IPS-11a (cell line): Measurements from ENCODE around the gene ZNF576.
"Not testable (repeated sequence)": the region's sequence is repeated elsewhere in the genome, so short reads cannot be mapped to it uniquely, and the experiment has no call there.

Experiments used
- H3K4me3 ChIP-seq: one replicate; pipeline ENCODE4 v1.5.1; 2013; ENCODE audit warnings: low read depth, low read length, control low read depth

ZNF576 gene

DNA sequence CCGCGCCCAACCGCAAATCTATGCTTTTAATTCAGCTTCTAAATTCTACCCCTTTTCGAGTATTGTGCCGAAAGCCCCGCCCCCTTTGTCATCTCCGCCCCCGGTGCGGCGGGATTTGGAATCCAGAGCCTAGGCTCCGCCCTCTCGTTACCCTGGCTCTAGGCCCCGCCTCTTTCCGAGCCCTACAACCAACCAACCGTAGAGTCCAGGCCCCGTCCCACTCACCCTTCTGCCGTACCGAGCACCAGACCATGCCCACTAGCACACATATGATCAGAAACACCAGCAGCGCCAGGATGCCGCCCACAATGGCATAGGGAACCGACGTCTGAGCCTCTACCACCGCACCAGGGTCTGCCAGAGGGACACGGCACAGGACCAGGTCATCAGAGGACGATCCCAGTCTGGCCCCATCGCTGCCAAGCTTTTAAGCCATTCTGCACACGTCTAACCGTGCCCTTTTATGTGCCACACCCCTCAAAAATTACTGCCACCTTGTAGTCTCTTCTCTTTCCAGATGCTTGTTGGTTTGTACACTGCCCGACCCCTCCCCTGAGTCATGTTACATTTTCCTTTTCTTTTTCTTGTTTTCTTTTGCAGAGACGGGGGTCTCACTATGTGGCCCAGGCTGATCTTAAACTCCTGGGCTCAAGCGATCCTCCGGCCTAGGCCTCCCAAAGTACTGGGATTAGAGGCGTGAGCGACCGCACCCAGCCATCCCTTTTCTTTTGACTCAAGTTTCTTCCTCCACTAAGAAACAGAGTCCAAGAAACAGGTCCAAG is 27.7 kb downstream of the ZNF576 start:
- no peak overlapping the region for H3K4me3 ChIP-seq

DNA sequence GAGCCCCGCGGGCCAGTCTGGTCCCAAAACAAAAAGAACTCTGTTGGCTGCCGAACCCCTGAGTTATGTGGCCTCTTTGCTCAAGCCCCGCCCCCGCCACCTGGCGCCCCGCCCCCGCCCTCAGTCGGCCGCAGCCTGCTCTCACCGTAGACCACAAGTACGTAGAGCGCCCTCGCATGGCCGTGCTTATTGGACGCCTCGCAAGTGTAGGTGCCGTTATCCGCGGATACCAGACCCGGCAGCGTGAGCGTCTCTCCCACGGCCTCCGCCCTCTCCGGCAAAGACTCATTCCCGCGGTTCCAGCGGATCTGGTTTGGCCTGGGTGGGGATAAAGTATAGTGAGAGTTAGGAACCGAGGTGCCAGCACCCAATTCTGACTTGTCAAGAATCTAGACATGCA is 28.5 kb downstream of the ZNF576 start:
- no peak overlapping the region for H3K4me3 ChIP-seq

DNA sequence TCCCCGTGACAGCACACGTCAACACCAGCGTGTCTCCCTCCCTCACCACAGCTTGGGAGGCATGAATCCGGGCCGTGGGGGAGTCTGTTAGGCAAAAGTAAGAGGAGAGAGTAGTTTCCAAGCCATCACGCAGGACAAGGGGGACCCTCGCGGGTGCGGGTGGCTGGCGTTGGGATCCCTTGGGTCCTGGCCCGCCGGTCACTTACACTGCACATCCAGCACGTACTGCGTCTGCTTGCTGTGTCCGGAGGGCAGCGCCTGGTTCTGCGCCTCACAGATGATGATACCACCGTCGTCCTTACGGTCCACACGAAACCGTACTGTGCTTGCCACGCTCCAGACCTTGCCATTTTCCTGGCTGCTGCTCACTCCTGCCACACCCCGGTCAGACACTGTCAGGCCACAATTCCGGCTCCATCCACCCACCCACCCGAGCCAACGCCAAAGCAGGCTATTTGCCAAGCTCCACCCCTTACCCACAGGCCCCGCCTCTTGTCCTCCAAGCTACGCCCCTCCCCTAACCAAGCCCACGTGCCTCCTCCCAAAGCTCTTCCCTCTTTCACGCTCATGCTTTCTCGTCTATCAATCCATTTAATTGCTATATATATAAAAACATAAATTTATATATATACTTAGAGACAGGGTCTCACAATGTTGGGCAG is 29.7 kb downstream of the ZNF576 start:
- H3K4me3 ChIP-seq, result no peak overlapping the region

DNA sequence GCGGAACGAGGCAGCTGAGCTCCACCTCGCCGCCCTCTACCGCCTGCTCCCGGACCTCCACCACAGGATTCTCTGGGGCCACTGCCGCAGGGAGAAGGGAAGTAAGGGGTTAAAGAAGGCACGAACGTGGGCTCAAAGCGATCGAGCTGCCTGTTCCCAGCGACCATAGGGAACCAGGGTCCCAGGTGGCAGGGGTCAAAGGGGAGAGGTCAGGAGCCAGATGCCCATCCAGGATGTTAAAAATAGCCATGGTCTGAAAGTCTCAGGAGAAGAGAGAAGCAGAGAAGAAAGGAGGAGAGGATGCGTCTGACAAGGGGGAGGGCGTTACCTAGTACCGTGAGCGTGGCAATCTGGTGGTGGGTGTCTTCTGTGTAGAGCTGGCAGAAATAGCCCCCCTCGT is 30.4 kb downstream of the ZNF576 start:
- H3K4me3 ChIP-seq, result no peak overlapping the region

DNA sequence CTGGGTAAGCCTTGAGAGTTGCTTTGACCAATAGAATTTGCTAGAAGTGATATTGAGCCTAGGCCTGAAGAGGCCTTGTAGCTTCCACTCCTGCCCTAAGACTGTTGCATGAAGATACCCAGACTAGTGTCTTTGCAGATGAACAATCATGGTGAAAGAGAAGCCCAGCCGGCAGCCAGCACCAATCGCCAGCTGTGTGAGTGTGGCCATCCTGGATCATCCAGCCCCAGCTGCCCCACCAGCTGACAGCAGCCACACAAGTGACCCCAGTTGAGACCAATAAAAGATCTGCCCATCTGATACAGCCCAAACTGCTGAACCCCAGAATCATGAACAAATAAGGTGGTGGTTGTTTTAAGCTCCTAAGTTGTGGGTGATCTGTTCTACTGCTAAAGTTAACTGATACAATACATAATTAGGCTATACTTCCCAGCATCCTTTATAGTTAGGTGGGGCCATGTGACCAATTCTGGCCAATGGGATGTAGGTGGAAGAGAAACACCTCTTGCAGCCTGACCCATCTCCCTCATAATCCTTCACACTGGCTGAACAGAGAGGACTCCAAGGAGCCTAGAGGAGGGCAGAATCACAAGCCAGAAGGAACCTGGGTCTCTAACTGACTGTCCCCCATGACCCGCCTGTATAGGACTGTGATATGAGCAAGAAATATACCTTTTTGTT is 32.4 kb downstream of the ZNF576 start:
- no peak overlapping the region for H3K4me3 ChIP-seq

DNA sequence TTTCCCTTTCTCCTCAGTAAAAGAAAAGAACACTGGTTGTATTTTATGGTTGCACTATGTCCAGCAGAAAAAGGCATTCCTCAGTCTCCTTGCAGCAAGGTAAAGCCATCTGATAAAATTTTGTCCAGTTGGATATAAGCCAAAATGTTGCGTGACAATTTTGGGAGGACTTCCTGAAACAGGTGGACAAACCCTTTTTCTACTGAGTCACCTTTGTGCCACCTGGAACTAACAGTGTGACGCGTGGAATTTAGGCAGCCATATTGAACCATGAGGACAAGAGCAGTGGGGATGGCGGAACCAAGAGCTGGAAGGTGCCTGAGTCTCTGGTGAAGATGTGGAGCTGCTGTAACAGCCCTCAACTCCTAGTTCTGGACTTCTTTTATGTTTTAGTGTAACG is 35.1 kb downstream of the ZNF576 start:
- no peak overlapping the region for H3K4me3 ChIP-seq

DNA sequence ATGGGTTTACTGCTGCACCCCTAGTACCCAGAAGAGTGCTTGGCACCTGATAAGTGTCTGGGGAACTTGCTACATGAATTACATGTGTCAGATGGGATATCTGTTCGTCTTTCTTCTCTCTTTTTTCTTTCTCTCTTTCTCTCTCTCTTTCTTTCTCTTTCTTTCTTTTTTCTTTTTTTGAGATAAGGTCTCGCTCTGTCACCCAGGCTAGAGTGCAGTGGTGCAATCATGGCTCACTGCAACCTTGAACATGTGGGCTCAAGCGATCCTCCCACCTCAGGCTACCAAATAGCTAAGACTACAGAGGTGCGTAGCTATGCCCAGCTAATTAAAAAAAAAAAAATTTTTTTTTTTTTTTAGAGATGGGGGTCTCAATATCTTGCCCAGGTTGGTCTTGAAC is 37.1 kb downstream of the ZNF576 start:
- no peak overlapping the region for H3K4me3 ChIP-seq

DNA sequence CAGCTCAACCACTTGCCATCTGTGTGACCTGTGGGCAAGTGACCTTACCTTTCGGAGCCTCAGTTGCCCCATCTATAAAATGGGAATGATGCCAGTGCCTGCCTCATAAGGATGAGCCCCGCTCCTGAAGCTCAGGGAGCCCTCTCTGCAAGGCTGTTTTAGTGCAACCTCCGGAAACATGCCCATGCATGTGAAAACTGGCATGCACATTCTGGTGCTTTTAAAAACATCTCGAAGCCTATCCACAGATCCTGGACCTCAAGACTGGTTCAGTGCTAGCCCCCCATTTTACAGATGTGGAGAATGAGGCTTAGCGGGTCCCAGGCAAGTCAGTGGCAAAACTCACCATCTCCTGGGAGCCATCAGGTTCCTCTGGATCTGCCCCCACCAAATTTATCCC is 37.7 kb downstream of the ZNF576 start:
- H3K4me3 ChIP-seq, result no peak overlapping the region

DNA sequence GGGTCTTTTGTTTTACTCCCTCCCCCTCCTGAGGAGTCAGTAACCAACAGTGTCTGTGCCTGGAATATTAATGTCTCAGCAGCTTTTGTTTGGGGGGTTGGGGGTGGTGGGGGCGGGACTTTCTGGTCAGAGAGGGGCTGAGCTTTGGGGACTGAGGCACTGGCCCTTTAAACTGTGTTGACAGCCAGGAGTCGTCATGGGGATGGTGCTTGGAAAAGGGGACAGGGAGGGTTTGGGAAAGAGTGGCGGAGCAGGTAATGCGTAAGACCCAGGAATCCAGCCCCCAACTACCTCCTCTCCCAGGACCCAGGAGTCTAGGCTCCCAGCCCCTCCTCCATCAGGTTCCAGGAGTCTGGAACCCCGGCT is 38.1 kb downstream of the ZNF576 start:
- peak overlapping the region; percentile 38 for H3K4me3 ChIP-seq

DNA sequence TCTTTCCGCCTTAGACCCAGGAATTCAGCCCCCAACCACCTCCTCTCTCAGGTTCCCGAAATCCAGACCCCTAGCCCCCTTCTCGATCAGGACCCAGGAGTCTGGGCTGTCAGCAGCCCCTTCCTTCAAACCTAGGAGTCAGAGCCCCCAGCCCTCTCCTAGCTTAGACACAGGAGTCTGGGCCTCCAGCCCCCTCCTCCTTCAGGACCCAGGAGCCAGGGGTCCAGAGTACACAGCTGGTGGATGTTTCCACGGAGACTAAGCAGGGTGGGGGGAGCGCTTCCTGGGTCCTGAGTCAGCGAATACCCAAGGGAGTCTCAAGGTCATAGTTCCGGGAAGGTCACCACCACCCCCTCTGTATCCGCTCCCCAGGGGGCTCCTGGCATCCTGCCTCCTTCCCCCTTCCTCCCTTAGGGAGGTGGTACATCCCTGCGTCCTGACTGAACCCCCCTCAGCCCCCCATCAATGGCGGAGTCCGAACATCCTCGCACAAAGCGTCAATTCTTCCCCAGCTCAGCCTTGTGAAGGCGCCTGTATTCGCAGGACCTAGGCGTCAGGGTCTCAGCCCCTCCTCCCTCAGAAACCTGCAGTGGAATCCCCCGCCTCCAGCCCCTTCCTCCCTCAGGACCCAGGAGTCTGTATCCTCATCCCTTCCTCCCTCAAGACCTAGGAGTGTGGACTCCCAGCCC is 38.6 kb downstream of the ZNF576 start:
- peak overlapping the region; percentile 38 for H3K4me3 ChIP-seq

DNA sequence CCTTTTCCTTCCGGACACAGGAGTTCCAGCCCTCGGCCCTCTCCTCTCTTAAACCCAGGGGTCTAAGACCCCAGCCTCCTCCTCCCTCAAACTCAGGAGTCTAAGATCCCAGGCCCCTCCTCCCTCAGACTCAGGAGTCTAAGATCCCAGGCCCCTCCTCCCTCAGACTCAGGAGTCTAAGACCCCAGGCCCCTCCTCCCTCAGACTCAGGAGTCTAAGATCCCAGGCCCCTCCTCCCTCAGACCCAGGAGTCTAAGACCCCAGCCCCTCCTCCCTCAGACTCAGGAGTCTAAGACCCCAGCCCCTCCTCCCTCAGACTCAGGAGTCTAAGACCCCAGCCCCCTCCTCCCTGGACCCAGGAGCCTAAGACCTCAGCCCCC is 39.2 kb downstream of the ZNF576 start:
- H3K4me3 ChIP-seq, result not testable (repeated sequence)

DNA sequence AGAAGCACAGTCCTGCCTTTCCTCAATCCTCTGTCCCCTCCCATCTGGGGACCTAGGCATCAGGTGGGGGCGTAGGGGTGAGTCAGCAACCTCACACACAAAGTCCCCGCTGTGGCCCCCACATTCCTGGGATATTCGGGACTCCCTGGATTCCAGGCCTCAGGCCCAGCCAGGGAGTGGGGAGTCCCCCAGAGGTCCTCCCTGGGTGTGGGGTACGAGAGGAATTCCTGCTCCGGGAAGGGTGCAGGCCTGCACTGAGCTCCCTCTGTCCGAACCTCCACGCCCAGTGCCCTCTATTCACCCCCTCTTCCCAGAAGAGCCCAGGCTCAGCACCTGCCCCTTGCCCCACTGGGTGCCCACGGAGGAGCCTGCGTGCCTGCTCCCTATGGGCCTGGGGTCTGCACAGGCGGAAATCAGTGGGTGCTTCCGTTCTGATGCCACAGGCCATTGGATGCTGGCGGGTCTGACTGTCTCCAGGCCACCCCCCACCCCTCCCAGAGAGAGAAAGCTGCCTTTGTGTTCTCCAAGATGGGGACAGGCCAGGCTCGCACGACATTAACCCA is 39.8 kb downstream of the ZNF576 start:
- no peak overlapping the region for H3K4me3 ChIP-seq

DNA sequence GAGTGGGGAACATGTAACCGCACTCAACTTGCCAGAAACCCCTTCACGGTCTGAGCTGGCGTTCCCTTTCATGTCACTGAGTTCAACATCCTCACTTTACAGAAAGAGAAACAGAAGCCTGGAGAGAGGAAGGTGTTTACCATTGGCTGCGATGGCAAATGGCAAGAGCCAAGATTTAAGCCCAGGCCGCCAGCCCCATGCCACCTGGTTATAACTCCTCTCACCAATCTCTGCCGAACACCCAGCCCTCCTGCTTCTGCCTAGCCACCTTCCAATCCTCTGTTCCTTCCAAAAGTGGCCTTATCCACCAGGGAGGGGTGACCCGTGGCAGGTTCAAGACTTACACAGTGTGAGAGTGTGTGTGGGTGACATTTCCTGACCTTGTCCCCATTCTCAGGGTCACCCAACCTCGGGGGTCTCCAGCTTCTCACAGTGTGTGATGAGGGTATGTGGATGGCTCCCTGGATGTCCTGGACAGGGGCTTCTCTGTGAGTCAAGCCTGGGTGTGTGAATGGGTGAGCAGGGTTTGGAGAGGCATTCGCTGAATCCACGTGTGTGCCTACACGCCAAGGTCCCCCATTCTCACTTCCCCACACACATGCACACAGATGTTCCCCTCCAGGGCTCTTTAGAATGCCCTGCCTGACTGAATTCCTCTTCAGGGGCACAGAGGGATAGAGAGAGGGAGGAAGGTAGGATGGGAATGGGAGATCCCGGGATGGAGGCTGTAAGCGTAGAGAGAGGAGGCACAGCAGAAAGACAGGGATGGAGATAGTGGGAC is 42.0 kb downstream of the ZNF576 start:
- peak overlapping the region; percentile 67 for H3K4me3 ChIP-seq

DNA sequence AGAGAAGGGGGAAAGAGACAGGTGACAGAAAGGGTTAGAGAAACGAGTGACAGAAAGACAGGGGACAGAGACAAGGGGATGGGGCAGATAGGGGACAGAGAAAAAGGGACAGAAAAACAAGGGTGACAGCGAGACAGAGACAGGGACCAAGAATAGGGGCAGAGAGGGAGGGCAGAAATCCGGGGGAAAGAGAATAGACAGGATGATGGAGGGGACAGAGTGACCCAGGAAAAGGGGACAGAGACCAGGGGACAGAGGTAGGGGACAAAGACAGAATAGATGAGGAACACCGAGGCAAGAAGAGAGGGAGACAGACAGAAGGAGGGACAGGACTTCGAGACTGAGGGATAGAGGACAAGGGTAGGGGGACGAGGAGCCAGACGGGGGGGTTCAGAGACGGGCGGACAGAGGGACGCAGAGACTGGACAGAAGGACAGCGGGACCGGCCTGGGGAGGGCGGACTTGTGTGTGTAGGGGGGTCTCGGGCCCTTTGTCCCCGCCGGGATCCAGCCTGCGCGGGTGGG is 42.7 kb downstream of the ZNF576 start:
- peak overlapping the region; percentile 67 for H3K4me3 ChIP-seq

DNA sequence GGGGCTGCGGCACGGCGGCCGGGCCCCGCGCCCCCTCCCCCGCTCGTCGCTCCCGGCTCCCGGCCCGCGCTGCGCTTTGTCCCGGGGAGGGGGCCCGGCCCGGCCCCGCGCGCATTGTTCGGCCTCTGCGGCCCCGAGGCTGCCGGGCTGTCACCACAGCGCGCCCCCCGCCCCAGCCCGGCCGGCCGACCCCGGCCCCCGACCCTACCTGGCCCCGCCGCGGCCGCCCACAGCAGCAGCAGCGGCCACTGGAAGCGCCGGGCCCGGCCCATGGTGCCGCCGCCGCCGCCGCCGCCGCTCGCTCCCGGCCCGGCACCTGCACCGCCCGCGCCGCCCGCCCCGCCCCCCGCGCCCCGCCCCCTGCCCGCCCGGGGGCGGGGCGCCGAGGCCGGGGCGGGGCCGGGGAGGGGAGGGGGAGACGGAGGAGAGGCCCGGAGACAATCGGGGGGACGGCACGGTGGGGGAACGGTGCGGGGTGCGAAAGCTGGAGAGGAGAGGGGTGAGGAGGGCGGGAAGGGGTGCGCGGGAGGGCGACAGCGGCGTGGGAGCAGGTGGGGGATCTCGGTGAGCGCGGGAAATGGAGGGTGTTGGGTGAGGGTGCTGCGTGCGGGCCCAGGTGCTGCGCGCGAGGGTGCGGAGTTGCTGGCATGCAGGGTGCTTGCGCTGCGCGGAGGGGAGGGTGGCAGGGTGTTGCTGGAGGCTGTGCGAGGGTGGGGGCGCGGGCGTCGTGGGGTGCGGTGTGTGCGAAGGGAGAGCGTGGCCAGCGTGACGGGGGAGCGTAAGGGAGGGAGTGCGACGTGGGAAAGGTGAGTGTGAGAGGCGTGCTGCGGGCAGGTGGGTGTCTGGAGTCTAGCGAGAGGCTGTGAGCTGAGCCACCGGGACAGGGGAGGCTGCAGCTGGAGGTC is 43.4 kb downstream of the ZNF576 start, which contains the start of gene CADM4:
TSS of gene CADM4 (minus strand) at position 332 of the 905 bp plus-strand sequence. CDS start at position 272, 60 bp downstream.
- peak within 1 kb of the TSS; percentile 74 for H3K4me3 ChIP-seq

DNA sequence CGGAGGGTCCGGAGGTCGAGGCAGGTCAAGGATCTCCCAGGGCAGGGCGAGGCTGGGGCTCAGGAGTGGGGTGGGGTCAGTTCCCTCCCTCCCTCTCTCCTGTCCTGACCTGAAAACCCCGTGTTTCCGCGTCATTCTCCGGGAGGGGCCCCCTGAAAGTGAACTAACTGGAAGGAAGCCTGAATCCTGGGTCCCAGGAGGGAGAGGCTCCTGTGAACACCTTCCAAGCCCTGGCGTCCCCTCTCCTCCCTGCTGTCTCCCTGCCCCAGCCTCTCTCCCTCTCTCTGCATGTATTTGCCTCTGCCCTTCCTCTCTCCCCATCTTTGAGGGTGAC is 44.0 kb downstream of the ZNF576 start:
- peak overlapping the region; percentile 74 for H3K4me3 ChIP-seq

DNA sequence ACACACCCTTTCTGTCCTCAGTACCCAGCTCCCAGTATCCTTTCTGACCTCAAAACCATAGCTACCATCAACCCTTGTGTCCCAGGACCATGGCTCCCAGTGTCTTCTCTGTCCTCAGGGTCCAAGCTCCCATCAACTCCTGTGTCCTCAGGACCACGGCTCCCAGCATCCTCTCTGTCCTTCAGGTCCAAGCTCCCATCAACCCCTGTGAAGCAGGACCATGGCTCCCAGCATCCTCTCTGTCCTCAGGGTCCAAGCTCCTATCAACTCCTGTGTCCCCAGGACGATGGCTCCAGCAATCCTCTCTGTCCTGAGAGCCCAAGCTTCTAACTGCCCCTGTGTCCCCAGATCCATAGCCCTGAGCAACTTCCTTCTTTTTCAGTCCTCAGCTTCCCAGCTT is 44.9 kb downstream of the ZNF576 start:
- no peak overlapping the region for H3K4me3 ChIP-seq

DNA sequence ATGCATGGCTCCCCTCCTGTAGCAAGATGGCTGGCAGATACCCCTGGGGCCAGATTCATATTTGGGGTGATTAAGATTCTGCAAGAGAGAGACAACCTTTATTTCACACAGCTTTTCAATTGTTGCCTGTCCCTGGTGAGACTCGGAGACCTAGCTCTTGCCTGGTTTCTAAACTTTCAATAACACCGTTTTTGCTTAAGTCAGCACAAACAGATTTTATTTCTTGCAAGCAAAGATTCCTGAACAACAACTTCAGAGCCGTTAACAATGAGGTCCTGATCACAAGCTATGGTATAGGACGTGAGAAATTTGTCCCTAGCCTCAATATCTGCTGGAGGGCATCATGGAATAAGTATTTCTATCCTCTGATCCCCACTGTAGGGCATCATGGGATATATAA is 46.1 kb downstream of the ZNF576 start:
- no peak overlapping the region for H3K4me3 ChIP-seq

DNA sequence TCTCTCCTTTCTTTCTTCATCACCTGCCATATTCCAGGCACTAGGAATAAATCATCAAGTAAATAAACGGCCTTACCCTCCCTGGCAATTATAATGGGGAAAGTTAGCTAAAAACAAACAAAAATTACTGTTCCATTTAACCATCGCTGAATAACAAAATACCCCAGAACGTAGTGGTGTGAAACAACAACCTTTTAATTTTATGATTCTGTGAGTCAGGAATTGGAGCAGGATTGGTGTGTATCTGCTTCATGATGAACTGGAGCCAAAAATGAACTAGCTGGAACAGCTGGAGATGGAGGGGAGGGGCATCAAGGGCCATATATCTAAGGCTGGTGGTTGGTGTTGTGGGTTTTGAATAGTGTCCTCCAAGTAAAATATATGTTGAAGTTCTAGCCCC is 46.9 kb downstream of the ZNF576 start:
- H3K4me3 ChIP-seq, result no peak overlapping the region
